Transverse colon (tissue), 4 donors: ENCODE measurements around the gene LRRC26. TPM values are rescaled to one million over a fixed set of nuclear protein-coding genes. Genes with fewer than 3 reads are reported as not detected.
A peak's percentile ranks its signal among the peaks of the same experiment; 100 is the strongest.

ENCODE experiments used
- DNase-seq: peaks from one replicate; pipeline ENCODE4 v3.0.0-alpha.2; 2019
- H3K27ac ChIP-seq, 4 donors: fragments of 200-600 bp; sonication (generic); 2 replicates each; pipeline ENCODE4 v1.5.1; 2016 to 2018; ENCODE audit warnings: inconsistent platforms in 4 of 4
- H3K27me3 ChIP-seq: fragments of 200-600 bp; sonication (generic); 2 replicates; pipeline ENCODE4 v1.5.1; 2017; ENCODE audit warnings: inconsistent platforms
- H3K36me3 ChIP-seq, 4 donors: fragments of 200-600 bp; sonication (generic); 2 replicates each; pipeline ENCODE4 v1.5.1; 2017 to 2019; ENCODE audit warnings: inconsistent platforms in 4 of 4
- H3K4me1 ChIP-seq, 4 donors: fragments of 200-600 bp; sonication (generic); 2 replicates each; pipeline ENCODE4 v1.5.1; 2017 to 2020; ENCODE audit warnings: inconsistent platforms in 4 of 4
- H3K4me3 ChIP-seq, 4 donors: fragments of 200-600 bp; sonication (generic); 1 replicate in 1 of 4; 2 replicates in 3 of 4; pipeline versions ENCODE4 v1.5.1 to v1.6.1; 2017 to 2019; ENCODE audit warnings: inconsistent platforms in 4 of 4
- H3K9me3 ChIP-seq, 2 donors: fragments of 200-600 bp; sonication (generic); 2 replicates each; pipeline ENCODE4 v1.5.1; 2017 to 2019; ENCODE audit warnings: inconsistent platforms in 2 of 2
- CTCF ChIP-seq, 5 experiments: fragments of 200-600 bp in 3 of 5; fragments of 450-650 bp in 2 of 5; sonication (generic) in 3 of 5; IDR thresholded peaks; 1 replicate in 2 of 5; 2 replicates in 3 of 5; pipeline ENCODE4 v1.5.1; 2016 to 2017; ENCODE audit warnings: antibody characterized with exemption in 5 of 5, inconsistent platforms in 3 of 5, mild to moderate bottlenecking in 2 of 5, moderate library complexity in 1 of 5
- EP300 ChIP-seq: sonication (generic); formaldehyde crosslinking; IDR thresholded peaks from one replicate; pipeline ENCODE4 v1.6.1; 2017; ENCODE audit warnings: antibody characterized with exemption, low read depth
- POLR2A ChIP-seq: fragments of 450-650 bp; IDR thresholded peaks from one replicate; pipeline ENCODE4 v1.6.1; 2016; ENCODE audit warnings: antibody characterized with exemption, mild to moderate bottlenecking, moderate library complexity
- POLR2AphosphoS5 ChIP-seq, 3 donors: sonication (generic); formaldehyde crosslinking; IDR thresholded peaks; one replicate each; pipeline ENCODE4 v1.6.1; 2016; ENCODE audit warnings: antibody characterized with exemption in 3 of 3
- WGBS, 2 donors: methylation state at CpG; one replicate each; pipeline ENCODE4 v1.1.5; 2018; ENCODE audit warnings: low coverage in 1 of 2; 5-methylcytosine and 5-hydroxymethylcytosine counted together
- in situ Hi-C, 4 donors: fragments of 200-750 bp; cut with MboI; loops; one replicate each; pipeline versions ENCODE4 v1.15.0 to v1.15.1; 2017; ENCODE audit warnings: low sequenced_read_pairs in 3 of 4, low pct_ligation_motif_present in 1 of 4, low pct_unique_long_range_greater_than_20kb in 1 of 4
- intact Hi-C: fragments of 100-400 bp; cut with DNase I; formaldehyde crosslinking; loops from one replicate; pipeline ENCODE4 v1.15.1; 2023; ENCODE audit warnings: low total_unique reads
- total RNA-seq, 4 donors: library from RNA; depleted of rRNA; stranded (reverse); fragments of >200 nt; gene quantifications; one replicate each; pipeline ENCODE4 v1.1.0, GENCODE V29; 2016

The LRRC26 gene
- total RNA-seq, 4 donors from 2014 or later = 31.8 to 437 (median 64.8) TPM

- no peak for DNase-seq
- intact Hi-C loops = no loop called here
- H3K9me3 ChIP-seq = no peaks in the 10 kb centered on the region
- no peak overlapping the region for H3K4me3 ChIP-seq
- in situ Hi-C loops = no loop called here
- H3K27ac ChIP-seq = peak overlapping the region; percentile 26 to 49 (median 40)
- H3K27me3 ChIP-seq = peaks cover 68% of the 10 kb centered on the region
- peaks cover 5 to 35% (median 24%) of the 10 kb centered on the region in 4 donors for H3K4me1 ChIP-seq
- WGBS, 2 donors = 44% methylated on average over 12 of the region's 21 CpGs; no CpG with 5 or more reads in 1 of the 2 donors
- peak in 1 of 3 donors; percentile 18 for TF ChIP-seq POLR2AphosphoS5 (IDR thresholded peaks at IDR 0.05)
- TF ChIP-seq CTCF (IDR thresholded peaks at IDR 0.05) = no peak
- H3K36me3 ChIP-seq = no peaks in the 10 kb centered on the region
These were observed 3.3 kb upstream of the LRRC26 start for GRCh38 chr9:137172901-137173795.

- Histone ChIP-seq H3K27ac (peak overlapping the region in 2 of 4 donors; percentile 3 to 49), H3K4me1 (peaks cover 10 to 41% (median 34%) of the 10 kb centered on the region in 4 donors), H3K4me3 (no peak overlapping the region), H3K27me3 (peaks cover 86% of the 10 kb centered on the region), H3K36me3 (no peaks in the 10 kb centered on the region), H3K9me3 (no peaks in the 10 kb centered on the region)
- DNase-seq = no peak
- TF ChIP-seq CTCF (IDR thresholded peaks at IDR 0.05) (no peak), POLR2AphosphoS5 (IDR thresholded peaks at IDR 0.05) (no peak), POLR2A (no peak), EP300 (no peak)
- intact Hi-C loops (no loop called here), in situ Hi-C loops (no loop called here)
- WGBS, 2 donors = 84% methylated on average over 21 of the region's 22 CpGs; no CpG with 5 or more reads in 1 of the 2 donors
These were observed 1.5 kb upstream of the LRRC26 start for GRCh38 chr9:137171149-137171900.

DNA sequence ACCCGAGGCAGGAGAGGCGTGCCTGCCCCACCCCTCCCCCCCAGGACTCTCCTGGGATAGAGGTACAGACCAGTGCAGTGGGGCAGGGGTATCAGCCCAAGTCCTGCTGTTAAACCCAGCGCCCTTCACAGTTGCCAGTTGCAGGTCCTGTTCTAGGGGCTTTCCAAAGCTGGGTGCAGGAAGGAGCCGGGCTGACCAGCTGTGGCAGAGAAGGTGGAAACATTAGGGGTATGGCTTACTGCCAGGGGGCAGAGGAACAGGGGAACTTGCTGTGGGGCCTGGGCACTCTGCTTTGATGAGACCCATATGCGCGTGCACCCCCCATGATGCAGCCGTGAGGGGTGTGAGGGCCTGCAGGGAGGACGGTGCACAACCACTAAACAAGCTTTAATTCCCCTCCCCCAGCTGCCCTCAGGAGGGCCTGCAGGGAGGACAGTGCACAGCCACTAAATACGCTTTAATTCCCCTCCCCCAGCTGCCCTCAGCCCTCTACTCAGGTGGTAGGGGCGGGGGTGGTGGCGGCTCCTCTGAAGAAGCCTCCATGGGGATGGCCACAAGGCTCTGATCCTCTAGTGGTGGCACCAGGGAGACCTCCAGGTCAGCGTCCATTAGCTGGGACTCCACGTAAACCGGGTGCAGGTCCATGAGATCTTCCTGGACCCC is 766 bp upstream of the LRRC26 start:
- H3K4me3 ChIP-seq = no peak overlapping the region
- no peaks in the 10 kb centered on the region for H3K36me3 ChIP-seq
- peaks cover 93% of the 10 kb centered on the region for H3K27me3 ChIP-seq
- peak overlapping the region in 1 of 4 donors; percentile 72 for H3K27ac ChIP-seq
- H3K4me1 ChIP-seq = peaks cover 10 to 41% (median 34%) of the 10 kb centered on the region in 4 donors
- intact Hi-C loops = no loop called here
- in situ Hi-C loops = no loop called here
- no peaks in the 10 kb centered on the region for H3K9me3 ChIP-seq
- TF ChIP-seq POLR2AphosphoS5 (IDR thresholded peaks at IDR 0.05) (no peak), EP300 (no peak), CTCF (IDR thresholded peaks at IDR 0.05) (no peak), POLR2A (no peak)
- no peak for DNase-seq
- WGBS, 2 donors = 63% methylated on average over 12 of the region's 14 CpGs; no CpG with 5 or more reads in 1 of the 2 donors
